ENCODE data around the gene LINGO3. TPM values are rescaled to one million over a fixed set of nuclear protein-coding genes. Genes with fewer than 3 reads are reported as not detected.

Gene LINGO3
- total RNA-seq, 6 experiments from 2014 or later = not detected

DNA sequence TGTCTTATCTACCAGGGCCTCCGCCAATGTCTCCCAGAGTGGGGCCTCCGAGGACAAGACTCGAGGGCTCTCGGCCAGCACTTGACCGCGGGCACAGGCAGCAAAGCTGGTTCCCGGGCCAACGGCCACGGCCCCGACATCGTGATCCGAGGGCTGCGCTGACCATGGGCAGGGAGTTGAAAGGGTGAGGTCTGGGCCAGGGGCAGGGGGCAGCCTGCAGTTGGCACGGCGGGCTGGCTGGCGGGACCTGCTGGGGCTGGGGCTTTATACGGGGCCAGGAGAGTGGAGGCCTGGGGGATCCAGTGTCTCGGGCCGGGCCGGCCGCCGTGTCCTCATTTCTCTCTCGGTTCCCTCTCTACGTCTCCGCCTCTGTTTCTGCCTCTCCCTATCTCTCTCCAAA is 9.8 kb upstream of the LINGO3 start:
- intact Hi-C loops (cut with DNase I) = loop anchor here in 1 of 2 donors (10.0 kb wide), 1 partner anchor 83 kb away; the partner anchor contains the start of genes PLEKHJ1 and SF3A2

DNA sequence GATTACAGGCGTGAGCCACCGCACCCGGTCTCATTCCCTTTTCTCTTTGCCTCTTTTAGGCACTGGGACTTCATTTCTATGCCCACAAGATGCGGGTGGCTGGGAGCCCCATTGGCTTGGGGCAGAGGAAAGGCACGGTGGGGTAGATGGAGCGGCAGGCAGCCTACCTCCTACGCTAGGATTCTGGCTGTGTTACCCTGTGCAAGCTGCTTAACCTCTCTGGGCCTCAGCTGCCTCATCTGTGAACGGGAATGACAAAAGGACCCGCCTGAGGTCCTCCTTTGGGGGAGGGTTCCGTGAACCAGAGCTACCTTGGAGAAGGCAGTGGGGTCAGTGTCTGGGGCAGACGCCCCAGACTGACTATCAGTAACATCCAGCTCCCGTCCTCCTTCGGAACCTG is 9.3 kb upstream of the LINGO3 start:
- Histone ChIP-seq H3K4me3 (no peak overlapping the region), H3K4me1 (no peaks in the 10 kb centered on the region), H3K36me3 (no peaks in the 10 kb centered on the region), H3K27me3 (peaks cover 0 to 7% of the 10 kb centered on the region in 2 donors), H3K27ac (no peak overlapping the region), H3K9me3 (no peaks in the 10 kb centered on the region)
- DNase-seq = no peak
- no peak for TF ChIP-seq POLR2A (IDR thresholded peaks at IDR 0.05)
- TF ChIP-seq, protein P1, sequence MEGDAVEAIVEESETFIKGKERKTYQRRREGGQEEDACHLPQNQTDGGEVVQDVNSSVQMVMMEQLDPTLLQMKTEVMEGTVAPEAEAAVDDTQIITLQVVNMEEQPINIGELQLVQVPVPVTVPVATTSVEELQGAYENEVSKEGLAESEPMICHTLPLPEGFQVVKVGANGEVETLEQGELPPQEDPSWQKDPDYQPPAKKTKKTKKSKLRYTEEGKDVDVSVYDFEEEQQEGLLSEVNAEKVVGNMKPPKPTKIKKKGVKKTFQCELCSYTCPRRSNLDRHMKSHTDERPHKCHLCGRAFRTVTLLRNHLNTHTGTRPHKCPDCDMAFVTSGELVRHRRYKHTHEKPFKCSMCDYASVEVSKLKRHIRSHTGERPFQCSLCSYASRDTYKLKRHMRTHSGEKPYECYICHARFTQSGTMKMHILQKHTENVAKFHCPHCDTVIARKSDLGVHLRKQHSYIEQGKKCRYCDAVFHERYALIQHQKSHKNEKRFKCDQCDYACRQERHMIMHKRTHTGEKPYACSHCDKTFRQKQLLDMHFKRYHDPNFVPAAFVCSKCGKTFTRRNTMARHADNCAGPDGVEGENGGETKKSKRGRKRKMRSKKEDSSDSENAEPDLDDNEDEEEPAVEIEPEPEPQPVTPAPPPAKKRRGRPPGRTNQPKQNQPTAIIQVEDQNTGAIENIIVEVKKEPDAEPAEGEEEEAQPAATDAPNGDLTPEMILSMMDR (IDR thresholded peaks at IDR 0.05) = no peak
- intact Hi-C loops (cut with DNase I) = loop anchor here in 1 of 2 donors (10.0 kb wide), 1 partner anchor 82 kb away; the partner anchor contains the start of genes PLEKHJ1 and SF3A2
- no peak for ATAC-seq
- WGBS (ENCODE audit: insufficient coverage, low coverage, low lambda C conversion rate, missing lambda C conversion rate) = 71% methylated on average over 5 of the region's 13 CpGs

More for the DNA sequence above, 9.8 kb upstream of the LINGO3 start:
- Histone ChIP-seq H3K27me3 (peaks cover 0 to 5% of the 10 kb centered on the region in 2 donors), H3K27ac (no peak overlapping the region), H3K4me1 (no peaks in the 10 kb centered on the region), H3K4me3 (no peak overlapping the region), H3K9me3 (no peaks in the 10 kb centered on the region), H3K36me3 (no peaks in the 10 kb centered on the region)
- ATAC-seq = no peak
- TF ChIP-seq, protein P1 (IDR thresholded peaks at IDR 0.05) = no peak
- no peak for TF ChIP-seq POLR2A (IDR thresholded peaks at IDR 0.05)
- WGBS (ENCODE audit: insufficient coverage, low coverage, low lambda C conversion rate, missing lambda C conversion rate) = 50% methylated on average over 3 of the region's 25 CpGs
- DNase-seq = no peak

DNA sequence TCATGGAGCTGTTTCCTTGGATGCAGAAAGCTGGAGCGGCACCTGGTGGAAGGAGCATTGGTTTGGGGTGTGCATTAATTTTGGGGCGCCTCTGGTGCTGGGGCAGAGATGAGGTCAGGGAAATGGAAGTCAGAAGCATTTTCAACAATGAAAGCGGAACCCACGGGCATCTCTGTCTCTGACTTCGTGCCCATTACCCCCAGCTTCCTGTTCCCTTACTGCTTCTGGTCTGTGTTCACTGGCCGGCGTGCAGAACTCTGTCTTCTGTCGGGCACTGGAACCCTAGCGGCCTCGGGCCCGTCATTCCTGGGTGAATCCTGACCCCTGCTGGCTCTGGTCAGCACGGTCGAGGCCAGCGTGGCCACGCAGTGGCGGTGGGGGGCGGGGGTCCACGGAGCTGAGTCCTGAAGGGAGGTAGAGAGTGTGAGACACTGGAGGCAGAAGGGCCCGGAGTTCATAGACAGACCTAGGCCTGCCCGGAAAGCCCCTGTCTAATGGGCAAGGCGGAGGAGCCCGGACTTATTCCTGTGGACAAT is 7.9 kb upstream of the LINGO3 start:
- Histone ChIP-seq H3K4me3 (no peak overlapping the region), H3K27me3 (peaks cover 0 to 7% of the 10 kb centered on the region in 2 donors), H3K4me1 (no peaks in the 10 kb centered on the region), H3K36me3 (no peaks in the 10 kb centered on the region), H3K9me3 (no peaks in the 10 kb centered on the region), H3K27ac (no peak overlapping the region)
- ATAC-seq (peak; percentile 89 to 97 (median 93)), DNase-seq (peak; percentile 77 to 84 (median 79))
- WGBS (ENCODE audit: insufficient coverage, low coverage, low lambda C conversion rate, missing lambda C conversion rate) = 31% methylated on average over 12 of the region's 22 CpGs
- TF ChIP-seq, protein P1 (IDR thresholded peaks at IDR 0.05) = peak; percentile 46 to 86 (median 65)
- TF ChIP-seq POLR2A (IDR thresholded peaks at IDR 0.05) = no peak
- intact Hi-C loops (cut with DNase I) = loop anchor here in 1 of 2 donors (10.0 kb wide), 1 partner anchor 81 kb away; the partner anchor contains the start of genes PLEKHJ1 and SF3A2

DNA sequence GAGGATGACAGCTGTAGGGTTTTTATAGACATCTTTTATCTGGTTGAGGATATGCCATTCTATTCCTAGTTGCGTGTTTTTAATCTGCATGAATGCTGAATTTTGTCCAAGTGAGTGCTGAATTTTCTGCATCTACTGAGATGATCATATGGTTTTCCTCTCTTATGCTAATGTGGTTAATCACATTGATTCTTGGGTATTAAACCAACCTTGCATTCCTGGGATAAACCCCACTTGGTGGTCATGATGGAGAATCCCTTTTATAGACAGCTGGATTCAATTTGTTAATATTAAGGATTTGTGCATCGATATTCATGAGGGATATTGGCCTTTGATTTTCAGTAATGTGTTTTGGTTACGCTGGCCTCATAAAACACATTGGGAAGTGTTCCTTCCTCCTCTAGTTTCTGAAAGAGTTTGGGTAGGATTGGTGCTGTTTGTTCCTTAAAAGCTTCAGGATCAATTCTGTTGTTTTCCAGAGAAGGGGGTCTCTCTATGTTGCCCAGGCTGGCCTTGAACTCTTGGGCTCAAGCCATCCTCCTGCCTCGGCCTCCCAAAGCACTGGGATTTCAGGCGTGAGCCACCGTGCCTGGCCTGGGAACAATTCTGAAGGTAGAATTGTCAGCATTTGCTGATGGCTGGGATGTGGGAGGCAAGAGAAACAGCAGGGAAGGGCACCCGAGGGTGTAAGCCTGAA is 7.3 kb upstream of the LINGO3 start:
- DNase-seq (no peak), ATAC-seq (no peak)
- intact Hi-C loops (cut with DNase I) = loop anchor here in 1 of 2 donors (10.0 kb wide), 1 partner anchor 80 kb away; the partner anchor contains the start of genes PLEKHJ1 and SF3A2
- H3K27ac ChIP-seq = no peak overlapping the region
- H3K36me3 ChIP-seq = no peaks in the 10 kb centered on the region
- H3K9me3 ChIP-seq = no peaks in the 10 kb centered on the region
- no peak overlapping the region for H3K4me3 ChIP-seq
- 68% methylated on average over 3 of the region's 7 CpGs for WGBS (ENCODE audit: insufficient coverage, low coverage, low lambda C conversion rate, missing lambda C conversion rate)
- peaks cover 0 to 7% of the 10 kb centered on the region in 2 donors for H3K27me3 ChIP-seq
- H3K4me1 ChIP-seq = no peaks in the 10 kb centered on the region
- TF ChIP-seq, protein P1 (IDR thresholded peaks at IDR 0.05) = no peak
- TF ChIP-seq POLR2A (IDR thresholded peaks at IDR 0.05) = no peak
